Body of pancreas (tissue), 4 donors: ENCODE measurements around the gene SLC22A23.

ENCODE experiments used
- POLR2A ChIP-seq, 3 donors: fragments of 450-650 bp; IDR thresholded peaks; one replicate each; pipeline ENCODE4 v1.6.1; 2016; ENCODE audit warnings: antibody characterized with exemption in 3 of 3, mild to moderate bottlenecking in 2 of 3
- TF ChIP-seq, protein P1 (sequence below), 7 experiments: fragments of 450-650 bp in 4 of 7; fragments of 200-600 bp in 3 of 7; sonication (generic) in 3 of 7; IDR thresholded peaks; one replicate each; pipeline ENCODE4 v1.5.1; 2016 to 2019; ENCODE audit warnings: antibody characterized with exemption in 7 of 7

DNA sequence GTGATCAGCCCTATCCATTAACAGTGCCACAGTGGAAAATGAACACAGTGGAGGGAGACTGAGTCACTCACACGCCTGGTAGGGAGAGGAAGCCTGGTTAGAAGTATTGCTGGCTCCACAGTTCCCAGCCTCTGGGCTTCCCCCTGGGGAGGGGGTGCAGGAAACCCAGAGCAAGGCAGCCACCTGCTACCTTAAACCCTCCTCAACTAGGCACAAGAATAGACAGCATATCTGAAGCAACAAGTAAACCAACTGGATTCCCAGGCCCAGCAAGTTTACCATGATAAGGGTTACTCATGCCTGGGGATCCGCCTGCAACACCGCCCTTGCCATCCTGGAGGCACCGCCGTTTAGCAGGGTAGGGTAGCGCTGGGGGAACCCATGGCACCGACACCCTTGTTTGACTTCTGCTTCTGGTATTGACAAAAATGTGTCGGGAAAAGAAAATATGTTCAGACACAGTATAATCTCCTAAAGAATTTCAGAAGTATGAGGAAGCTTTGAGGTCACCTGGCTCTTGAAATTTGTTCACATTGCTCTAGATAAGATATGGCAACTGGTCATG lies 38.3 kb downstream of the SLC22A23 start:
- TF ChIP-seq POLR2A (IDR thresholded peaks at IDR 0.05): no peak
- TF ChIP-seq, protein P1, sequence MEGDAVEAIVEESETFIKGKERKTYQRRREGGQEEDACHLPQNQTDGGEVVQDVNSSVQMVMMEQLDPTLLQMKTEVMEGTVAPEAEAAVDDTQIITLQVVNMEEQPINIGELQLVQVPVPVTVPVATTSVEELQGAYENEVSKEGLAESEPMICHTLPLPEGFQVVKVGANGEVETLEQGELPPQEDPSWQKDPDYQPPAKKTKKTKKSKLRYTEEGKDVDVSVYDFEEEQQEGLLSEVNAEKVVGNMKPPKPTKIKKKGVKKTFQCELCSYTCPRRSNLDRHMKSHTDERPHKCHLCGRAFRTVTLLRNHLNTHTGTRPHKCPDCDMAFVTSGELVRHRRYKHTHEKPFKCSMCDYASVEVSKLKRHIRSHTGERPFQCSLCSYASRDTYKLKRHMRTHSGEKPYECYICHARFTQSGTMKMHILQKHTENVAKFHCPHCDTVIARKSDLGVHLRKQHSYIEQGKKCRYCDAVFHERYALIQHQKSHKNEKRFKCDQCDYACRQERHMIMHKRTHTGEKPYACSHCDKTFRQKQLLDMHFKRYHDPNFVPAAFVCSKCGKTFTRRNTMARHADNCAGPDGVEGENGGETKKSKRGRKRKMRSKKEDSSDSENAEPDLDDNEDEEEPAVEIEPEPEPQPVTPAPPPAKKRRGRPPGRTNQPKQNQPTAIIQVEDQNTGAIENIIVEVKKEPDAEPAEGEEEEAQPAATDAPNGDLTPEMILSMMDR (IDR thresholded peaks at IDR 0.05): no peak
